ENCODE data around the gene MRPL36. TPM values are rescaled to one million over a fixed set of nuclear protein-coding genes. Genes with fewer than 3 reads are reported as not detected.

MRPL36 gene
- total RNA-seq, 1 experiment from 2014 or later, result 116 TPM

DNA sequence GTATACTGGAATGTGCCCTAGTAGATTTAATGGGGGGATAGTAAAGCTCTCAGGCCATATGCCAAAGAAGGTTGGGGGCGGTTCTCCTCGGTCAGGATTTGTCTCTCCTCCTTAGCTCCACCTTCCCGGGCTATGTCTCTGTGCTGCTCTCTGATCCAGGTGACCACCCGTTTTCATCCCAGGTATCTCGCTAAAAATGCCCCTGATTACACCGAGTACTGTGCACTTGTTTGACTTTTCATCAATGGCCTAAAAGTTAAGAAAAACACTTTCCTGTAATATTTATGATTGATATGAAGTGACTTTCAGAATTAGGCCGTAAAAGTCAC, 2.3 kb upstream of the MRPL36 start:
- peak overlapping the region; percentile 82 for H2AFZ ChIP-seq (ENCODE audit: low read length)
- H3K4me1 ChIP-seq (ENCODE audit: insufficient read depth, low read length), result peaks cover 25% of the 10 kb centered on the region
- H3K4me3 ChIP-seq (ENCODE audit: low read length), result peak overlapping the region; percentile 97
- no peaks in the 10 kb centered on the region for H3K27me3 ChIP-seq (ENCODE audit: low read length)
- no peaks in the 10 kb centered on the region for H3K9me2 ChIP-seq (replicated peaks; ENCODE audit: low read length)
- H3K9me3 ChIP-seq (ENCODE audit: low read length), result no peaks in the 10 kb centered on the region
- TSS peak; percentile 24 for BruUV-seq (replicated peaks)
- H3K9ac ChIP-seq (ENCODE audit: low read length), result peak overlapping the region; percentile 97
- H3K79me2 ChIP-seq (ENCODE audit: low read length), result peaks cover 96% of the 10 kb centered on the region
- ChIA-PET POLR2A (ENCODE audit: unreplicated experiment) (no interaction called here), CTCF (no interaction called here)
- peaks cover 12% of the 10 kb centered on the region; the same call in 1 of the 2 replicates for H4K20me1 ChIP-seq (ENCODE audit: low read length)
- no peaks in the 10 kb centered on the region for H3F3A ChIP-seq (ENCODE audit: low read length, unreplicated experiment)
- peaks cover 57% of the 10 kb centered on the region for H3K36me3 ChIP-seq (ENCODE audit: low read depth, low read length)
- ATAC-seq (no peak), DNase-seq (peak; percentile 25)
- H3K4me2 ChIP-seq (ENCODE audit: low read length), result peak overlapping the region; percentile 95
- H3K27ac ChIP-seq (ENCODE audit: low read length), result peak overlapping the region; percentile 60
- TF ChIP-seq EZH2phosphoT487 (IDR thresholded peaks at IDR 0.05; ENCODE audit: borderline replicate concordance, low read length), result no peak
- TF ChIP-seq, protein P1, sequence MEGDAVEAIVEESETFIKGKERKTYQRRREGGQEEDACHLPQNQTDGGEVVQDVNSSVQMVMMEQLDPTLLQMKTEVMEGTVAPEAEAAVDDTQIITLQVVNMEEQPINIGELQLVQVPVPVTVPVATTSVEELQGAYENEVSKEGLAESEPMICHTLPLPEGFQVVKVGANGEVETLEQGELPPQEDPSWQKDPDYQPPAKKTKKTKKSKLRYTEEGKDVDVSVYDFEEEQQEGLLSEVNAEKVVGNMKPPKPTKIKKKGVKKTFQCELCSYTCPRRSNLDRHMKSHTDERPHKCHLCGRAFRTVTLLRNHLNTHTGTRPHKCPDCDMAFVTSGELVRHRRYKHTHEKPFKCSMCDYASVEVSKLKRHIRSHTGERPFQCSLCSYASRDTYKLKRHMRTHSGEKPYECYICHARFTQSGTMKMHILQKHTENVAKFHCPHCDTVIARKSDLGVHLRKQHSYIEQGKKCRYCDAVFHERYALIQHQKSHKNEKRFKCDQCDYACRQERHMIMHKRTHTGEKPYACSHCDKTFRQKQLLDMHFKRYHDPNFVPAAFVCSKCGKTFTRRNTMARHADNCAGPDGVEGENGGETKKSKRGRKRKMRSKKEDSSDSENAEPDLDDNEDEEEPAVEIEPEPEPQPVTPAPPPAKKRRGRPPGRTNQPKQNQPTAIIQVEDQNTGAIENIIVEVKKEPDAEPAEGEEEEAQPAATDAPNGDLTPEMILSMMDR (conservative IDR thresholded peaks at IDR 0.05; ENCODE audit: low read depth, low read length), result no peak
- TF ChIP-seq EZH2 (IDR thresholded peaks at IDR 0.05; ENCODE audit: low read length, unreplicated experiment), result no peak
- intact Hi-C loops (cut with micrococcal nuclease), result loop anchor here (2.0 kb wide), 1 partner anchor 29 kb away; no protein-coding TSS in a partner anchor

DNA sequence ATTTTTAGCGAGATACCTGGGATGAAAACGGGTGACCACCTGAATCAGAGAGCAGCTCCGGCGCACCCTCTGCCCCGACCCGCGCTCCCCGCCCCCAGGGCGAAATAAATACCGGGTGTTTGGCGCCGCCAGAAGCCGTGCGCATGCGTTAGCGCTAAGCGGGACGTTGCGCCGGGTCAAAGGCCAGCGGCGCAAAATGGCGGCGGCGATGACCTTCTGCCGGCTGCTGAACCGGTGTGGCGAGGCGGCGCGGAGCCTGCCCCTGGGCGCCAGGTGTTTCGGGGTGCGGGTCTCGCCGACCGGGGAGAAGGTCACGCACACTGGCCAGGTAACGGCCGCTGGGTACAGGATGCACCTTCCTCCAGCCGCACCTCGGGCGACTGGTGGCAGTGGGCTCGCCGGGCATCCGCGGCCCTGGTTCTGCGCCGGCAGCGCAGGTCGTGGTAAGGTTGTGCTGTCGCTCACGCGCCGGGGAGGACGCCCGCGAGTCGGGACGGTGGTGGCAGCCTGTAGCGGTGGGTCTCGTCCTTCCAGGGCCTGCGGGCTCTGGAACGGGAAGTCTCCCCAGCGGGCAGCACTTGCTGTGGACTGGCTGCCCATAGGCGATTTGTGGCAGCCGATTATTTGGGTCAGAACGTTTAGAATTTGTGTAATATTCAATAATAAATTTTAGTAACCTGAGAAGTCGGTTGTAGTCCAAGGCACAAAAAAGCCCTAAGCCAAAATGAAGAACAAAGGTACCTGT, 1.8 kb upstream of the MRPL36 start, which contains the start of gene NDUFS6:
NDUFS6 (plus strand) TSS at position 186 of the 745 bp plus-strand sequence; CDS start at position 197, 11 bp downstream.
- peak within 1 kb of the TSS; percentile 97 for H3K4me3 ChIP-seq (ENCODE audit: low read length)
- peaks cover 25% of the 10 kb centered on the region for H3K4me1 ChIP-seq (ENCODE audit: insufficient read depth, low read length)
- ATAC-seq, result peak; percentile 45
- peak; percentile 74 for DNase-seq
- peak within 1 kb of the TSS; percentile 97 for H3K9ac ChIP-seq (ENCODE audit: low read length)
- peak within 1 kb of the TSS; percentile 60 for H3K27ac ChIP-seq (ENCODE audit: low read length)
- peak within 1 kb of the TSS; percentile 95 for H3K4me2 ChIP-seq (ENCODE audit: low read length)
- H3K27me3 ChIP-seq (ENCODE audit: low read length), result no peaks in the 10 kb centered on the region
- intact Hi-C loops (cut with micrococcal nuclease), result loop anchor here (2.0 kb wide), 1 partner anchor 29 kb away; no protein-coding TSS in a partner anchor
- no peaks in the 10 kb centered on the region for H3F3A ChIP-seq (ENCODE audit: low read length, unreplicated experiment)
- H2AFZ ChIP-seq (ENCODE audit: low read length), result peak within 1 kb of the TSS; percentile 82
- no TSS peak for BruUV-seq (replicated peaks)
- no peaks in the 10 kb centered on the region for H3K9me3 ChIP-seq (ENCODE audit: low read length)
- CTCF ChIA-PET, result no interaction called here
- H3K9me2 ChIP-seq (replicated peaks; ENCODE audit: low read length), result no peaks in the 10 kb centered on the region
- peaks cover 12% of the 10 kb centered on the region; the same call in 1 of the 2 replicates for H4K20me1 ChIP-seq (ENCODE audit: low read length)
- H3K36me3 ChIP-seq (ENCODE audit: low read depth, low read length), result peaks cover 55% of the 10 kb centered on the region
- POLR2A ChIA-PET (ENCODE audit: unreplicated experiment), result no interaction called here
- peaks cover 95% of the 10 kb centered on the region for H3K79me2 ChIP-seq (ENCODE audit: low read length)
- TF ChIP-seq, protein P1 (conservative IDR thresholded peaks at IDR 0.05; ENCODE audit: low read depth, low read length), result no peak
- TF ChIP-seq EZH2 (IDR thresholded peaks at IDR 0.05; ENCODE audit: low read length, unreplicated experiment) (no peak), EZH2phosphoT487 (IDR thresholded peaks at IDR 0.05; ENCODE audit: borderline replicate concordance, low read length) (no peak)
